Esophagus squamous epithelium (tissue), 4 donors: ENCODE data around the gene DBNDD1.

Experiments
- POLR2A ChIP-seq, 4 donors: fragments of 450-650 bp; IDR thresholded peaks; one replicate each; pipeline ENCODE4 v1.6.1; 2017; ENCODE audit warnings: antibody characterized with exemption in 4 of 4, mild to moderate bottlenecking in 4 of 4, moderate library complexity in 3 of 4
- TF ChIP-seq, protein P1 (sequence below), 6 experiments: fragments of 450-650 bp in 4 of 6; fragments of 200-600 bp in 2 of 6; sonication (generic) in 2 of 6; IDR thresholded peaks; one replicate each; pipeline ENCODE4 v1.5.1; 2016 to 2019; ENCODE audit warnings: antibody characterized with exemption in 6 of 6, mild to moderate bottlenecking in 4 of 6, moderate library complexity in 4 of 6

DNA sequence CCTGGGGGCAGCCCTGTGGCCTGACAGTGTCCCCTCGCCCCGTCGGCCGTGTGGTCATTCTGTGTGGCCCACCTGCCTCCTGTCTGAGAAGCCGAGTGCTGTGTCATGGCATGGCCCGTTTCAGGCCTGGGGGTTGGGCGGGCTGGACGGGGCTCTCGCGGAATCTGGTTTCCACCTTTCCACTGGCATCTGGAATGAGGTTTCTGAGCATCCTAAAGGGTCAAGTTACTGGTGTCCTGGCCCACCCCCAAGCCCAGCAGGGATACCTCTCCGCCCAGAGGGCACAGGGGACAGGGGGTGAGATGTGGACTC is 7.8 kb downstream of the DBNDD1 start:
- TF ChIP-seq, protein P1, sequence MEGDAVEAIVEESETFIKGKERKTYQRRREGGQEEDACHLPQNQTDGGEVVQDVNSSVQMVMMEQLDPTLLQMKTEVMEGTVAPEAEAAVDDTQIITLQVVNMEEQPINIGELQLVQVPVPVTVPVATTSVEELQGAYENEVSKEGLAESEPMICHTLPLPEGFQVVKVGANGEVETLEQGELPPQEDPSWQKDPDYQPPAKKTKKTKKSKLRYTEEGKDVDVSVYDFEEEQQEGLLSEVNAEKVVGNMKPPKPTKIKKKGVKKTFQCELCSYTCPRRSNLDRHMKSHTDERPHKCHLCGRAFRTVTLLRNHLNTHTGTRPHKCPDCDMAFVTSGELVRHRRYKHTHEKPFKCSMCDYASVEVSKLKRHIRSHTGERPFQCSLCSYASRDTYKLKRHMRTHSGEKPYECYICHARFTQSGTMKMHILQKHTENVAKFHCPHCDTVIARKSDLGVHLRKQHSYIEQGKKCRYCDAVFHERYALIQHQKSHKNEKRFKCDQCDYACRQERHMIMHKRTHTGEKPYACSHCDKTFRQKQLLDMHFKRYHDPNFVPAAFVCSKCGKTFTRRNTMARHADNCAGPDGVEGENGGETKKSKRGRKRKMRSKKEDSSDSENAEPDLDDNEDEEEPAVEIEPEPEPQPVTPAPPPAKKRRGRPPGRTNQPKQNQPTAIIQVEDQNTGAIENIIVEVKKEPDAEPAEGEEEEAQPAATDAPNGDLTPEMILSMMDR (IDR thresholded peaks at IDR 0.05), result no peak
- TF ChIP-seq POLR2A (IDR thresholded peaks at IDR 0.05), result no peak
